Measurements from ENCODE around the gene RIOX2.

RIOX2 gene

DNA sequence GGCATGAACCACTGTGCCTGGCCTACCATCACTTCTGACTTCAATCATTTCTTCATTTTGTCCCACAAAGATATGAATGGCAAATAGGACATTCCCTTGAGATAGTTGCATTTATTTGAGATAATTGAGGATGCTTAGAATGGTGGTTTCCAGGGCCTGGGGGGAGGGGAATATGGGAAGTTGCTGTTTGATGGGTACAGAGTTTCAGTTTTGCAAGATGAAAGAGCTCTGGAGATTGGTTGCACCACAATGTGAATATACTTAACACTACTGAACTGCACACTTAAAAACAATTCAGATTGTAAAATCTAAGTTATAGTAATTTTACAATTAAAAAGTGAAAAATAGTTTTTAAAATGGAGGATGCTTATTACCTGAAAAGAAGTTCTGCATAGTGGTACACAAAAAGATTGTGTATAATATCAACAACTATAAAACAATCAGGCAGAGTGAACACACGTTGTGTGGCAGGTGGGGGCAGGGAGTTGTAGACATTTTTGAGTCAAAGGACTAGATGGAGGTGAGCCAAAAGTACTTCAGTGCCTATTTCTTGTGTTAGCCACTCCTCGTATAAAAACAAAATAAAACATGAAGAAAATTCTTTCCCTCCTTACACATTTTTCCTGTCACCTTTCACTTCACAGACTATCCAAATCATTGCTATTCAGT, 18.5 kb upstream of the RIOX2 start:
- no peak for DNase-seq (ENCODE audit: low read depth in 1 of 2, low spot score in 1 of 2)

- DNase-seq (ENCODE audit: low read depth in 1 of 2, low spot score in 1 of 2) = no peak
Measured at GRCh38 chr3:97988784-97989568, 16.7 kb upstream of the RIOX2 start.

DNA sequence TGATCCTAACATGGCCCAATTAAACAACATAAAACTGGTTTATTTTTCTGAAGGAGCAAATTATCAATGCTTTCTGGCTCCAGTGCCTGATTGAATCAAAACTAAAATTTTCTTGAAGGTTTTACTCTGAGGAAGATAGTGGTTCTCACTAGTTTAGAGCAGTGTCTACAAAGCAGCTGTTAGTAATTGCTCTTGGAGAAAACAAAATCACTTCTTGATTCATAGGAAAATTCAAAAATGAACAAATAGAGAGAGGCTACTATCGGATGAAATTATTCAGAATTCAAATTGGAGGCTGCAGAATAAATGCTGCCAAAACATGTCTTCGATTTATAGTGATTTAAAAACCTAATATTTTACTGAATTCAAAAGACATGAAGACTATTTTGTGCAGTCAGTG, 15.1 kb upstream of the RIOX2 start:
- DNase-seq (ENCODE audit: low read depth in 1 of 2, low spot score in 1 of 2) = no peak

GRCh38 chr3:97983933-97984491, 11.8 kb upstream of the RIOX2 start:
- no peak for DNase-seq (ENCODE audit: low read depth in 1 of 2, low spot score in 1 of 2)

DNA sequence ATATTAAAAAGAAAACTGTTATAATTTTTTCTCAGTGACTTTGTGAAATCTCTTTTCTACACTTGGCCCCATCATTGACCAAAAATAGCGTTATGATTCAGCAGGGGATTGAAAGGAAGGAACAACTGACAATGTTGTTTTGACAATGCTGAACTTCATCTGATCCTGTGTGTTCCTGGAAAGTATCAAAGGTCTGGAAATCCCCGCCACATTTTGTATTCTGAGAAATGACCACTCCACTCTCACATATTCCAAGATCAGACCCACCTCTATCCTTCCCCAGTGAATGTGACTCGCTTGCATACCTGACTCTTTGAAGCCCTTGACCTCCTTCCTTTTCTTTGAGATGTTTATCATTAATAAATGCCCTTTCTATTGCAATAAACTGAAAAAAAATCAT, 9.7 kb upstream of the RIOX2 start:
- no peak for DNase-seq (ENCODE audit: low read depth in 1 of 2, low spot score in 1 of 2)

DNA sequence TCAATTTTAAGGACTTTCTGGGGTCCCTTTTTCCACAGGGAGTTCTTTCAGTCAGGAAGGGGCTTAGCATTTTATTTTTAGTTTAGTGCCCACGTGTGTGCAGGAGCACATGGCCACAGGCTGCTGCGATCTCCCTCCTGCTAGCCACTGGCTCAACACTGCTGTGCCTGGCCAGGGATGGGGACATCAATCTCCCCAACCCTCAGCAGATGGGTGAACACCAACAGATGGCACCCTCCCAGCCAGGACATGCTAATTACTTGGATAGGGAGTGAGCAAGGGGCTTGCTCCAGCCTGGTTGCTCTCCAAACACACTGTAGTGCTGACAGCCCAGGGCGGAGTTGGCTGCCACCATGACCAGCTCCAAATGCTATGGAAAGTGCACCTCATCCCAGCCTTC, 7.4 kb upstream of the RIOX2 start:
- DNase-seq (ENCODE audit: low read depth in 1 of 2, low spot score in 1 of 2) = no peak

- no peak for DNase-seq (ENCODE audit: low read depth in 1 of 2, low spot score in 1 of 2)
Measured at GRCh38 chr3:97975466-97975865, 3.2 kb upstream of the RIOX2 start.

GRCh38 chr3:97974996-97975395, 2.8 kb upstream of the RIOX2 start:
- DNase-seq (ENCODE audit: low read depth in 1 of 2, low spot score in 1 of 2) = no peak

DNA sequence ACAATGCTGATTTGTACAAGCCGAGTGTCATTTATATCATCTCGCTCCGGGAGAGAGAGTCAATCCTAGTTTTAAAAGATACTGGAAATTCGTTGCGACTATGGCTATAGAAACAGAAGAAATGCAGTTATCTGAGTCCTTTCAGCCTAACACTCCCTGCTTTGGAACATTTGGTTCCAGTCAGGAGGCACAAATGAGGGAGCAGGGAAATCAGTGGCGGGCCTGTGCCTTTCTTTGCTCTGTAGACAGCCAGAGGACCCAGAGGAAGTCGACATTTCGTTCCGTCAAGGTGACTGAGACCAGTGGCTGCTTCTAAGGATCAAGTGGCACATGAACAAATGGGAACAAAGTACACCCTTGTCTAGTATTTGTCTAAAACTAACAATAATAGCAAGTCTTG, 745 bp upstream of the RIOX2 start:
- DNase-seq (ENCODE audit: low read depth in 1 of 2, low spot score in 1 of 2) = no peak

DNA sequence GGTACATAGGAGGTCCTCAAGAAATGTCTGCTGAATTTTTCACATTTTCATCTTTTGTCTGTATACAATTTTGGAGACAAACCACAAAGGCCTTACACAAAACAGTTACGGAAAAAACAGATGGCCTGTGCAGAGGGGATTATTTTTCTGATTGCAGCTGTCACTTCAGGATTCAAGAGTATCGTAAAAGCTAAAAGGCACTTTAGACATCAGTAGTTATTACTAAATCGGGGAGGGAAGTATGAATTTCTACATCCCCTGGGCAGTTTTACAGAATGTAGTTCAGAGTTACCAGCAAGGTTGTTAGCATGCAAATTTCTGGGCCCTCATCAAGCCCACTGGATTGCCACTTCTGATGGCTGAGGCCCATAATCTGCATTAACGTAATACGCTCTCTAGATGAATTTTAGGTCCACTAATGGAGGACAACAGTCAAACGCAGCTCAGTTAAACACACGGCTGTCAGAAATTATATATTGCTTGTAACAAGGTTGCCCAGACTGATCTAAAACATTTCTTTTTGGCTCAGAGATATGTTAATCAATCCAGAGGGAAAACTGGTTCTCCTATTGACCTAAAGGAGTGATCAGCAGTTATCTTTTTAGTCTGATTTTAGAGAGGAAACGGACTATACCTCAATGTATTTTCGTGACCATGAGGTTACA, 1.1 kb downstream of the RIOX2 start:
- DNase-seq (ENCODE audit: low read depth in 1 of 2, low spot score in 1 of 2) = no peak

GRCh38 chr3:97970156-97970555, 2.1 kb downstream of the RIOX2 start:
- DNase-seq (ENCODE audit: low read depth in 1 of 2, low spot score in 1 of 2) = no peak

DNA sequence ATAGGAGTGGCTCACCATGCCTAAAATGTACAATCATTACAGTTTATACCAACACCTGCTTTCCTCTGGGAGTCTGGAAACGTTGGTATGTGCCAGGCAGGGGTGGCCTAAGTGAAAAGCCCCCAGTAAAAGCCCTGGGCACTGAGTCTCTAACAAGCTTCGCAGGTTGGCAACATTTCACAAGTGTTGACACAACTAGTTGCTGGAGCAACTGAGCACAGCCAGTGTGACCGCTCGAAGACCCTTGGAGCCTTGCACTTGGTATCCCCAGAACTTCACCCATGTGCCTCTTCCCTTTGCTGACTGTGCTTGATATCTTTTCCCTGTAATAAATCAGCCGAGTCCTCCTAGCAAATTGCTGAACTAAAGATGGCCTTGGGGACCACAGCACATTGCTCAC, 2.7 kb downstream of the RIOX2 start:
- DNase-seq (ENCODE audit: low read depth in 1 of 2, low spot score in 1 of 2) = no peak

DNA sequence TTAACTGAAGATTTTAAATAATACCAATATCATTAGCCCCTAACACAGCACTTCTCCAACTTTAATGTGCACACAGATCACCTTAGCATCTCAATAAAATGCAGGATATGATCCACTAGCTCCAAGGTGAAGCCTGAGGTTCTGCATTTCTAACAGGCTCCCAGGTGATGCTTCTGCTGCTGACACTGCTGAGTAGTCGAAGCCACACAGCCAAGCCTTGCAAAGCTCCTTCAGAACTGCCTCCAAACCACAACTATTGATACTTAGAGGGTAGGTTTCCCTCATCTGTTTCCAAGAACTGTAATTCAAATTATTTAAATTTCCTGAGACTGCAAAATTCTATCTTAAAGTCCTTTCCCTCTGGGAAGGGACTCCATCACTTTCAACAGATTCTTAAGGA, 3.9 kb downstream of the RIOX2 start:
- no peak for DNase-seq (ENCODE audit: low read depth in 1 of 2, low spot score in 1 of 2)

DNA sequence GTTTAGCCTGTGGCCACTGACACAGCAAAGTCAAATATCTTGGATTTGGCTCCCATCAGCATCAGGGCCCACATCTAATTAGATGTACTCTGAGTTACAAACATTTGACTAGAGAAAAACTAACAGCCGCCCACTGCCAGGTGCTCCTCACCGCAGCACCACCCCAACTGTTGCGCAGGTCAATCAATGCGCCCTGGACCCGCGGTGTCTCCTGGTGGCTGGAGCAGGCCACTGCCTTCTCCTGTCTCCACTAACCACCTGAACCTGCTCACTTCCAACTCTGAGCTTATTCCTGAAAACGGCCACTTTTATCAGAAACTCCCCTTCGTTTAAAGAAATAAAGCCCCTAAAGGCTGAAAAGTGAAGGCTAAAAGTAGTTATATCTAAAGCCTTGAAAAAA, 4.3 kb downstream of the RIOX2 start:
- no peak for DNase-seq (ENCODE audit: low read depth in 1 of 2, low spot score in 1 of 2)

DNA sequence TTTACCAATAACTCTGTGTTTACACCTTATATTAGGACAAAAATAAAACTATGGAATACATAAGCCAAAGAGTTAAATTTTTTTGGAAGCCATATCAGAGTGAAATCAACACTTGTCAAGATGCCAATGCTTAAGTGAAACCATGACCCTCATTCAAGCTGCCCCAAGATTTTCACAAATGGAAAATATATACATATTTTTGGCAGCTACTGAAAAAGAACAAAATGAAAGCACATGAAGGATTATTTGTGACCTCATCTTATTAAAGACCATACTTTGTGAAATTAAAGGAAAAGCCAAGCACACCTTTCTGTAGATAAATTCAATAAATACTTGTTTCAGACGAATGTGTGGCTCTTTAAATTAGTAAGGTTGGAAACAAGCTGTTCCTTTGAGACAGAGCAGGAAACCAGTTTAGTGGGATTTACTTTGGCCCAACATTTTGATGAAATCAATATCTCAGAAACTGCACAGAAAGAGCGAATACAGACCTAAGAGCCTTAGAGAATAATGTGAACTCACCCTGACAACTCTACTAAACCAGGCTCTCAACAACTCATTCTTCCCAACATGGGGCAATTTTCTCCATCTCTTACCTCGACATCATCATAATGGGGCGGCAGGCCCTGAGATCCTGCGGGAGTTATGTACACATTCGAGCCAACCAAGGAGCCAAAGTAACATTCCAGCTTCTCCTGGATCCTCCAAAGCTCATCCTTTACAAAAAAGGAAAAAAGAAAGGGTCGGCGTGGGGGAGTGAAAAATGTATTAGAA, 11.1 kb downstream of the RIOX2 start:
- no peak for DNase-seq (ENCODE audit: low read depth in 1 of 2, low spot score in 1 of 2)

DNA sequence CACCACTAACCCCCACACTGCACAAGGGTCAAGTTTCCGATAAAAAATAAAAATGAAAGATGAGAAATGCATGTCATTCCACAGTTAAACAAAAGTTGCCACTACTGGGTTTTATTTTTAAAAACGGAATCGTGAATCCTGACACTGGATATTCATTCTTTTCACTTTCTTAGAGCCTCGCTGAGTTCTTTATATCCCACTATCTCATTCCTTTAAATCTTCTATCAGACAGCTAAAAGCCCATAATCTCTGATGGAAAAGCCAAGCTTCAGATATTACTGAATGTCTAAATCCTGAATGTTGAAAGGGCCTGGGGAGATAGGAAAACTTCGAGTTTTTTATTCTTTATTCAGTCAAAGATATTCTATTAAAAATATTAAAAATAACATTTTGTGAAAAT, 11.7 kb downstream of the RIOX2 start:
- no peak for DNase-seq (ENCODE audit: low read depth in 1 of 2, low spot score in 1 of 2)

DNA sequence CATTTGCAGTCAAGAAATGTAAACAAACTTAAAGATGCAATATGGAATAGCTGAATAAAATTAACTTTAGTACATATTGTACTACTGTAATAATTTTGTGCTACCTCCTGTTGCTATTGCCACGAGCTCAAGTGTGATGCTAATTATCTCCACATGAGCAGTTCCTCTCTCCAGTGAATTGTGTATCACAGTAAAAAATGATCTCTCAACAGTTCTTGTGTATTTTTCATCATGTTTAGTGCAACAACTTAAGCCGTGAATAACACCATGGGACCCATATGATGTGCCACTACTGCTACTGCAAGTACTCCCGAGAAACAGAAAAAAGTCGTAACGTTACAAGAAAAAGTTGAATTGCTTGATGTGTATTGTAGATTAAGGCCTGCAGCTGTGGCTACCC, 12.4 kb downstream of the RIOX2 start:
- DNase-seq (ENCODE audit: low read depth in 1 of 2, low spot score in 1 of 2) = no peak

DNA sequence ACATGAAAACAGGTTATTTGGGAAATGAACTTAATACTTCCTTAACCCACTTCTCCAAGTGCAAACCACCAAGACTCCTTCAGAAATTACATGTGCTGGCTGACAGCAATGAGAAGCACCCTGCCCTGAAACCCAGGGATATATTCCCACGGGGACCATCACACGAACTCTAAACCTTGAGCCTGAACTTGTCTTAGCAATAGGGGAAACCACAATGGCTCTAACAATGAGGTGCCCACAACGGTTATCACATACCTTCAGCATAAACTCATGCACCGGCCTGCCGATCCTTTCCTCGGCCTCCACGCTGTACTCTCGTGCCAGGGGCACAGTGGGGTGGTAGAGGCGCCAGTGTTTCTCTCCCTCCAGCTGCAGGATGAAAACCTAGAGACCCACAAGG, 13.4 kb downstream of the RIOX2 start:
- no peak for DNase-seq (ENCODE audit: low read depth in 1 of 2, low spot score in 1 of 2)

- DNase-seq (ENCODE audit: low read depth in 1 of 2, low spot score in 1 of 2) = no peak
Measured at GRCh38 chr3:97958396-97958795, 13.8 kb downstream of the RIOX2 start.

GRCh38 chr3:97957617-97958311, 14.5 kb downstream of the RIOX2 start:
- no peak for DNase-seq (ENCODE audit: low read depth in 1 of 2, low spot score in 1 of 2)

- no peak for DNase-seq (ENCODE audit: low read depth in 1 of 2, low spot score in 1 of 2)
Measured at GRCh38 chr3:97956051-97956450, 16.2 kb downstream of the RIOX2 start.
